ENCODE results near the gene RPS27L.

RPS27L gene

GRCh38 chr15:63103416-63103815, 53.9 kb downstream of the RPS27L start:
- TF ChIP-seq CTCF (IDR thresholded peaks at IDR 0.05) = no peak
